Measurements from ENCODE around the gene PITPNC1. TPM values are rescaled to one million over a fixed set of nuclear protein-coding genes. Genes with fewer than 3 reads are reported as not detected.
"Not testable (repeated sequence)": the region's sequence is repeated elsewhere in the genome, so short reads cannot be mapped to it uniquely, and the experiment has no call there.

Gene PITPNC1
- total RNA-seq, 4 donors from 2014 or later: 7.6 to 30.1 (median 15.1) TPM

GRCh38 chr17:67422897-67423296, 45.8 kb downstream of the PITPNC1 start:
- Histone ChIP-seq H3K36me3 (no peaks in the 10 kb centered on the region), H3K9me3 (no peaks in the 10 kb centered on the region), H3K4me1 (peaks cover 0 to 12% (median 0%) of the 10 kb centered on the region in 3 donors), H3K4me3 (no peak overlapping the region), H3K27ac (peak overlapping the region in 2 of 4 donors; percentile 70 to 75), H3K27me3 (no peaks in the 10 kb centered on the region)
- ATAC-seq: no peak
- WGBS, 2 donors (ENCODE audit: low coverage in 1 of 2): 80 to 88% methylated on average over 1 to 4 of the region's 4 CpGs
- no peak for TF ChIP-seq EP300 (IDR thresholded peaks at IDR 0.05)

GRCh38 chr17:67425571-67426160, 48.6 kb downstream of the PITPNC1 start:
- no peaks in the 10 kb centered on the region for H3K27me3 ChIP-seq
- no peak overlapping the region for H3K27ac ChIP-seq
- no peaks in the 10 kb centered on the region for H3K36me3 ChIP-seq
- TF ChIP-seq POLR2A (IDR thresholded peaks at IDR 0.05) (no peak), POLR2AphosphoS5 (IDR thresholded peaks at IDR 0.05) (no peak), CTCF (IDR thresholded peaks at IDR 0.05) (no peak), EP300 (IDR thresholded peaks at IDR 0.05) (no peak)
- no peaks in the 10 kb centered on the region for H3K9me3 ChIP-seq
- H3K4me3 ChIP-seq: no peak overlapping the region
- no peak for ATAC-seq
- 91 to 96% methylated on average over 1 to 2 of the region's 5 CpGs for WGBS, 2 donors (ENCODE audit: low coverage in 1 of 2)
- H3K4me1 ChIP-seq: peaks cover 0 to 13% (median 0%) of the 10 kb centered on the region in 3 donors

GRCh38 chr17:67427424-67427823, 50.3 kb downstream of the PITPNC1 start:
- Histone ChIP-seq H3K4me1 (peaks cover 0 to 26% (median 8%) of the 10 kb centered on the region in 3 donors), H3K4me3 (no peak overlapping the region), H3K27me3 (no peaks in the 10 kb centered on the region), H3K36me3 (no peaks in the 10 kb centered on the region), H3K27ac (peak overlapping the region in 3 of 4 donors; percentile 9 to 57 (median 37)), H3K9me3 (no peaks in the 10 kb centered on the region)
- no peak for ATAC-seq
- 34 to 37% methylated on average over 3 to 4 of the region's 4 CpGs for WGBS, 2 donors (ENCODE audit: low coverage in 1 of 2)
- TF ChIP-seq POLR2AphosphoS5 (IDR thresholded peaks at IDR 0.05): no peak
- no peak for TF ChIP-seq EP300 (IDR thresholded peaks at IDR 0.05)
- TF ChIP-seq CTCF (IDR thresholded peaks at IDR 0.05): no peak
- no peak for TF ChIP-seq POLR2A (IDR thresholded peaks at IDR 0.05)

DNA sequence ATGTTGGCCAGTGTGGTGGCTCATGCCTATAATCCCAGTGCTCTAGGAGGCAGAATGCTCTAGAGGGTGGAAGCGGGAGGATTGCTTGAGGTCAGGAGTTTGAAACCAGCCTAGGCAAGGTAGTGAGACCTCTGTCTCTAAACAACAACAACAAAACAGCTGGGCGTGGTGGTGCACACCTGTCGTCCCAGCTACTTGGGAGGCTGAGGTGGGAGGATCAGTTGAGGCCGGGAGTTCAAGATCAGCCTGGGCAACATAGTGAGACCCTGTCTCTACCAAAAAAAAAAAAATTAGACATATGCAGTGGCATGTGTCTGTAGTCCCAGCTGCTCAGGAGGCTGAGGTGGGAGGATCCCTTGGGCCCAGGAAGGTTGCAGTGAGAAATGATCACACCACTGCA, 53.4 kb downstream of the PITPNC1 start:
- peak overlapping the region in 2 of 4 donors; percentile 11 to 64 for H3K27ac ChIP-seq
- not testable (repeated sequence) for H3K36me3 ChIP-seq, H3K4me3 ChIP-seq, H3K27me3 ChIP-seq, H3K9me3 ChIP-seq, ATAC-seq
- peaks cover 0 to 26% (median 13%) of the 10 kb centered on the region in 3 donors for H3K4me1 ChIP-seq
- WGBS, 2 donors (ENCODE audit: low coverage in 1 of 2): 93% methylated on average over 4 of the region's 4 CpGs; no CpG with 5 or more reads in 1 of the 2 donors

DNA sequence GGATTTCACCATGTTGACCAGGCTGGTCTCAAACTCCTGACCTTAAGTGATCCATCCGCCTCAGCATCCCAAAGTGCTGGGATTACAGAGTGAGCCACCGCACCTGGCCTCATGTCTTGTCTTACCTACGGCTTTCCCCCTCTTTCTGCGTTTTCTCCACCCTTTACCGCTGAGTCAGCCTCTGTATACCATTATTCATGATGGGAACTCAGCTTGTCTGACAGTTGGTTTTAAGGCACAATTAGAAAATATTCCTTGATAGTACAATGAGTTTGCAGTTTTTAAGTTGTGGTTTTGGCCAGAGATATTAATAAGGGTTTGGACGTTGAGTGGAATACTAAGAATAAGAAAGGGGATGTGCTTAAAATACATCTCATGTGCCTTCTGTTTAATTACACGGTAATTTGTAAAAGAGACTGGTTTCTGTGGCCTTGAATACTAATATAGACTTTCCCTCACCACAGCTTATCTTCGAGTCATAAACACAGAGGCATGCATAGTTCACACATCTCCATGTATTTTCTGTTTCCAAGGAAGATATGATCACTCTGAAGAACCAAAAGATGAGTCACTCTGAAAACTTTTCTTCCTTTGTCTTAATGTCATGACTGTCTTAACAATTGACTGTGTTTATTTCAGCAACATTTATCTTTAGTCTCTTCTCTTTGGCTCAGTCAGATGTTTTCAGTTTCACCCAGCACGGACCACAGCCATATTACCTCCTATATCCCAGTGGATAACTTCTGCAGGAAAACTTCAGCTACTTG, 54.4 kb downstream of the PITPNC1 start:
- ATAC-seq: no peak
- Histone ChIP-seq H3K27me3 (no peaks in the 10 kb centered on the region), H3K4me1 (peaks cover 0 to 26% (median 13%) of the 10 kb centered on the region in 3 donors), H3K9me3 (no peaks in the 10 kb centered on the region), H3K36me3 (no peaks in the 10 kb centered on the region), H3K4me3 (no peak overlapping the region), H3K27ac (peak overlapping the region in 3 of 4 donors; percentile 64 to 84 (median 64))
- WGBS, 2 donors (ENCODE audit: low coverage in 1 of 2): 31 to 44% methylated on average over 9 of the region's 9 CpGs
- TF ChIP-seq CTCF (IDR thresholded peaks at IDR 0.05) (no peak), POLR2A (IDR thresholded peaks at IDR 0.05) (no peak), EP300 (IDR thresholded peaks at IDR 0.05) (no peak), POLR2AphosphoS5 (IDR thresholded peaks at IDR 0.05) (no peak)

Measured in gastroesophageal sphincter (tissue), 4 donors.